ENCODE results near the gene RELB.

The RELB gene

DNA sequence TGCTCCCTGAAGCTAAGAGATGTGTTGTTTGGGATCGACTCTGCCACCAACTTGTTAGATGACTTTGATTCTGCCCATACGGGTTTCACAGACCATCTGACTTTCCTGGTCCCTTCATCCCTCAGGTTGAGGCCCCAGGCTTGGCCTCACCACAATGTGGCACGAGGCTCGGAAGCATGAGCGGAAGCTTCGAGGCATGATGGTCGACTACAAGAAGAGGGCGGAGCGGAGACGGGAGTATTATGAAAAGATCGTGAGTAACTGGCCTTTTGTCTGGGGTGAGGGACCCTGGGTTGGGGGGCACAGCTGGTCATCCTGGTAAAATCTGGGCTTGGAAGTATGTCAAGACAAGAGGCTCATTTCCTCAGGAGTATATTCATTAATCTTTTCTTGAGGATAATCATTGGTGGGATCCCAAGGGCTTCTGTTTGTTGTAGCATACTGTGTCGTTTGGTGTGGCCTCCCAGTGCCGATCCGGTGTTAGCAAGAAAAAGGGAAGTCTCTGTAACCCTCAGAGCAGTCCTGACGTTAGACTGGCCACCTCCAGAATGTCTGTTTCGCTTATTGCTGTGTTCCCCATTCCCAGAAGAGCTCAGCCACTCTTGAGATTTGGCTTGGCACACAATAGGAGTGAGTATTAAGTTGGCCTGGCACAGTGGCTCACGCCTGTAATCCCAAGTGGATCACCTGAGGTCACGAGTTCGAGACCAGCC lies 39.0 kb downstream of the RELB start:
- H3K9me3 ChIP-seq (ENCODE audit: severe bottlenecking), result no peaks in the 10 kb centered on the region
- TF ChIP-seq, protein P1, sequence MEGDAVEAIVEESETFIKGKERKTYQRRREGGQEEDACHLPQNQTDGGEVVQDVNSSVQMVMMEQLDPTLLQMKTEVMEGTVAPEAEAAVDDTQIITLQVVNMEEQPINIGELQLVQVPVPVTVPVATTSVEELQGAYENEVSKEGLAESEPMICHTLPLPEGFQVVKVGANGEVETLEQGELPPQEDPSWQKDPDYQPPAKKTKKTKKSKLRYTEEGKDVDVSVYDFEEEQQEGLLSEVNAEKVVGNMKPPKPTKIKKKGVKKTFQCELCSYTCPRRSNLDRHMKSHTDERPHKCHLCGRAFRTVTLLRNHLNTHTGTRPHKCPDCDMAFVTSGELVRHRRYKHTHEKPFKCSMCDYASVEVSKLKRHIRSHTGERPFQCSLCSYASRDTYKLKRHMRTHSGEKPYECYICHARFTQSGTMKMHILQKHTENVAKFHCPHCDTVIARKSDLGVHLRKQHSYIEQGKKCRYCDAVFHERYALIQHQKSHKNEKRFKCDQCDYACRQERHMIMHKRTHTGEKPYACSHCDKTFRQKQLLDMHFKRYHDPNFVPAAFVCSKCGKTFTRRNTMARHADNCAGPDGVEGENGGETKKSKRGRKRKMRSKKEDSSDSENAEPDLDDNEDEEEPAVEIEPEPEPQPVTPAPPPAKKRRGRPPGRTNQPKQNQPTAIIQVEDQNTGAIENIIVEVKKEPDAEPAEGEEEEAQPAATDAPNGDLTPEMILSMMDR (IDR thresholded peaks at IDR 0.05; ENCODE audit: poor library complexity, severe bottlenecking), result no peak
- DNase-seq (ENCODE audit: low spot score) (no peak), ATAC-seq (ENCODE audit: low read depth) (no peak)
- no peaks in the 10 kb centered on the region for H3K27me3 ChIP-seq (ENCODE audit: insufficient read depth, poor library complexity, severe bottlenecking)
- H3K27ac ChIP-seq (ENCODE audit: poor library complexity, severe bottlenecking), result no peak overlapping the region
- no peak overlapping the region for H3K4me3 ChIP-seq (ENCODE audit: severe bottlenecking)
- H3K4me1 ChIP-seq (ENCODE audit: insufficient read depth, poor library complexity, severe bottlenecking), result no peaks in the 10 kb centered on the region
- H3K36me3 ChIP-seq (ENCODE audit: low read depth), result peaks cover 55% of the 10 kb centered on the region

DNA sequence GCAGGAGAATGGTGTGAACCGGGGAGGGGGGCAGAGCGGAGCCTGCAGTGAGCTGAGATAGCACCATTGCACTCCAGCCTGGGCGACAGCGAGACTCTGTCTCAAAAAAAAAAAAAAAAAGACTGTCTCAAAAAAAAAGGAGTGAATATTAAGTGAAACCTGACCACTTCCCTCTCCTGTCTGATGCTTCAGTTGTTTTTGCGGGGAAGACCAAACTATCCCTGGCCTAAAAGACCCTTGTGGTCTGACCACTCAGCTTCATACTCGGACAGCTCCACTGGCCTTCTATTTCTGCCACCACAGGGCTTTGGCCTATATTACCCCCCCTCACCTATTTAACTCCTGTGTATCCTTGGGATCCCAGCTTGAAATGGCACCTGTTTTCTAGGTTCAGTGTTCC lies 39.9 kb downstream of the RELB start:
- Histone ChIP-seq H3K4me1 (ENCODE audit: insufficient read depth, poor library complexity, severe bottlenecking) (no peaks in the 10 kb centered on the region), H3K4me3 (ENCODE audit: severe bottlenecking) (no peak overlapping the region), H3K9me3 (ENCODE audit: severe bottlenecking) (no peaks in the 10 kb centered on the region), H3K27ac (ENCODE audit: poor library complexity, severe bottlenecking) (no peak overlapping the region), H3K27me3 (ENCODE audit: insufficient read depth, poor library complexity, severe bottlenecking) (no peaks in the 10 kb centered on the region), H3K36me3 (ENCODE audit: low read depth) (peaks cover 64% of the 10 kb centered on the region)
- DNase-seq (ENCODE audit: low spot score), result no peak
- no peak for ATAC-seq (ENCODE audit: low read depth)
- TF ChIP-seq, protein P1 (IDR thresholded peaks at IDR 0.05; ENCODE audit: poor library complexity, severe bottlenecking), result no peak

DNA sequence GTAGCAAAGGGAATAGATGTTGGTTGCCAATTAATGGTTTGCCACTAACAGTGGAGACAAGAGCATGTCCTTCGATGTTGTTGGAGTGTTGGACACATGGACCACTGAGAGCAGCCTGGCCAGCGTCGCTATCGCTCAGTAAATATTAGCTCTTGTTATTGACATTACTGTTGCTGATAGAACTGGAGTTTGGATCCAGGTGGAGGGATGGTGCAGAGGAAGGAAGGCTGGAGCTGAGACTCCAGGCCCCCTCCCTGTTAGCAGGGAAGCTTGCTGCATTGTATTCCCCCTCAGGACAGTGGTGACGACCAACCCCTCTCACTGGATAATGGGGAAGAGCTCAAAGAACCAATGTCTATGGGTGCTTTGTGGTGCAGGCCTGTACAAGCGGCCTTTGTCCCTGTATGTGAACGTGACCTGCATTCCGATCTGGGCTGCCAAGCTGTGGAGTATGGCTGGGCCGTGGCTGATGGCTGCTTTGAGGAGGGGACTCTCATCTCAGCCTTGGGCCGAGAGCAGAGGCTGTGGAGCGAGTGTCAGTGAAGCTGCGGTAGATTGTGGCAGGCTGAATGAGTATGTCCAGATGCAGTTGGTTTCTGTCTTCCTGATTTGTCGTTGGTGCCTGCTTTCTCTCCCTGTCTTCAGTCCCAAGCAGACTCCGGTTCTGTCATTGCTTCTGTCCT lies 44.5 kb downstream of the RELB start:
- no peak for DNase-seq (ENCODE audit: low spot score)
- Histone ChIP-seq H3K9me3 (ENCODE audit: severe bottlenecking) (no peaks in the 10 kb centered on the region), H3K36me3 (ENCODE audit: low read depth) (peaks cover 62% of the 10 kb centered on the region), H3K27me3 (ENCODE audit: insufficient read depth, poor library complexity, severe bottlenecking) (no peaks in the 10 kb centered on the region), H3K27ac (ENCODE audit: poor library complexity, severe bottlenecking) (no peak overlapping the region), H3K4me1 (ENCODE audit: insufficient read depth, poor library complexity, severe bottlenecking) (no peaks in the 10 kb centered on the region), H3K4me3 (ENCODE audit: severe bottlenecking) (no peak overlapping the region)
- ATAC-seq (ENCODE audit: low read depth), result no peak
- TF ChIP-seq, protein P1 (IDR thresholded peaks at IDR 0.05; ENCODE audit: poor library complexity, severe bottlenecking), result no peak

DNA sequence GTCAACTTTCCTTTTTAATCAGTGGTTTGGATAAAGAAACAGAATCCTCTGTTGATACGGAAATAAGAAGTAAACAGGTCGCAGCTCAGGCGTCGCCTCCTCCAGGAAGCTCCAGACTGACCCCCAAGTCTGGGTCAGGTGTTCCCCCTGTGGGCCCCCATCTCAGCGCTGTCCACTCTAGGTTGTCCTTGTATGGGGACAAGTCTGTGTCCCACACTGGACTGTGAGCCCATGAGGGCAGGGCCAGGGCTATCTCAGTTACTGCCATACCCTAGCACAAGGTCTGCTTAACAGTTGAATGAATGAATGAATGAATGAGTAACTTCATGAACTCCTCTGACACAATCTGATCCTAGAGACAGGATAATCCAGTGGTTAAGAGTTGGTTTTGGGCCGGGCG lies 45.1 kb downstream of the RELB start:
- Histone ChIP-seq H3K4me3 (ENCODE audit: severe bottlenecking) (no peak overlapping the region), H3K27ac (ENCODE audit: poor library complexity, severe bottlenecking) (no peak overlapping the region), H3K9me3 (ENCODE audit: severe bottlenecking) (no peaks in the 10 kb centered on the region), H3K27me3 (ENCODE audit: insufficient read depth, poor library complexity, severe bottlenecking) (no peaks in the 10 kb centered on the region), H3K36me3 (ENCODE audit: low read depth) (peaks cover 62% of the 10 kb centered on the region), H3K4me1 (ENCODE audit: insufficient read depth, poor library complexity, severe bottlenecking) (no peaks in the 10 kb centered on the region)
- TF ChIP-seq, protein P1 (IDR thresholded peaks at IDR 0.05; ENCODE audit: poor library complexity, severe bottlenecking), result no peak
- no peak for ATAC-seq (ENCODE audit: low read depth)
- DNase-seq (ENCODE audit: low spot score), result no peak

Measured in RWPE2 (cell line).